SK-N-SH (cell line): Measurements from ENCODE around the gene ZXDC. TPM values are rescaled to one million over a fixed set of nuclear protein-coding genes. Genes with fewer than 3 reads are reported as not detected.

Experiments used
- CTCF ChIA-PET: fragments of 300-600, 350-600 bp; formaldehyde crosslinking; extraction: SDS; loops from one replicate; lab custom pipeline; 2021; lab: Yijun Ruan, JAX
- POLR2A ChIA-PET: fragments of 350-600 bp; sonication (Branson Sonifier 250); formaldehyde crosslinking; extraction: SDS; loops from one replicate; lab custom pipeline; 2020; ENCODE audit warnings: antibody characterized with exemption, inconsistent platforms; lab: Yijun Ruan, JAX
- DNase-seq: peaks from one replicate; pipeline ENCODE4 v3.0.0; 2012
- H2AFZ ChIP-seq: fragments of 200-600 bp; sonication (generic); 2 replicates; pipeline ENCODE4 v1.8.1; 2016; ENCODE audit warnings: antibody characterized with exemption, mild to moderate bottlenecking, low read depth
- H3F3A ChIP-seq: fragments of 200-600 bp; sonication (generic); replicated peaks from 2 replicates; pipeline ENCODE3; 2016; ENCODE audit warnings: antibody characterized with exemption, mild to moderate bottlenecking; ENCODE audit not compliant: insufficient read depth
- H3K27ac ChIP-seq, 2 experiments: fragments of 200-500 bp in 1 of 2; fragments of 200-600 bp in 1 of 2; sonication (Bioruptor generic) in 1 of 2; sonication (generic), shearing (Covaris generic) in 1 of 2; 2 replicates each; pipeline versions ENCODE4 v1.5.1 to v1.6.1; 2014 to 2016; ENCODE audit warnings: low read depth in 2 of 2, inconsistent platforms in 1 of 2, low read length in 1 of 2, mild to moderate bottlenecking in 1 of 2, mixed read lengths in 1 of 2
- H3K27me3 ChIP-seq: fragments of 200-600 bp; sonication (generic), shearing (Covaris generic); 2 replicates; pipeline ENCODE4 v1.6.1; 2016; ENCODE audit warnings: mixed run types; ENCODE audit not compliant: insufficient read depth
- H3K36me3 ChIP-seq, 2 experiments: fragments of 200-500 bp in 1 of 2; fragments of 200-600 bp in 1 of 2; sonication (Bioruptor generic) in 1 of 2; sonication (generic) in 1 of 2; replicated peaks in 1 of 2; 2 replicates each; pipeline versions ENCODE3 to v1.5.1; 2014 to 2016; ENCODE audit warnings: low read length in 1 of 2, mild to moderate bottlenecking in 1 of 2; ENCODE audit not compliant: insufficient read depth in 2 of 2, control insufficient read depth in 1 of 2
- H3K4me1 ChIP-seq, 2 experiments: fragments of 200-500 bp in 1 of 2; fragments of 200-600 bp in 1 of 2; sonication (Bioruptor generic) in 1 of 2; sonication (generic), shearing (Covaris generic) in 1 of 2; 2 replicates each; pipeline versions ENCODE4 v1.5.1 to v1.6.1; 2014 to 2016; ENCODE audit warnings: low read depth in 1 of 2, low read length in 1 of 2, mixed run types in 1 of 2; ENCODE audit not compliant: insufficient read depth in 2 of 2, control insufficient read depth in 1 of 2
- H3K4me2 ChIP-seq: fragments of 200-600 bp; sonication (generic), shearing (Covaris generic); 2 replicates; pipeline ENCODE4 v1.6.1; 2017; ENCODE audit warnings: mixed run types
- H3K4me3 ChIP-seq, 2 experiments: fragments of 200-500 bp in 1 of 2; fragments of 200-600 bp in 1 of 2; sonication (Bioruptor generic) in 1 of 2; sonication (generic), shearing (Covaris generic) in 1 of 2; 2 replicates each; pipeline versions ENCODE4 v1.5.1 to v1.8.1; 2014 to 2016; ENCODE audit warnings: low read depth in 2 of 2, inconsistent platforms in 1 of 2, low read length in 1 of 2, mild to moderate bottlenecking in 1 of 2, mixed read lengths in 1 of 2, moderate library complexity in 1 of 2
- H3K79me2 ChIP-seq: fragments of 200-600 bp; sonication (generic); 2 replicates; pipeline ENCODE4 v1.8.1; 2017; ENCODE audit warnings: mild to moderate bottlenecking; ENCODE audit not compliant: insufficient read depth
- H3K9ac ChIP-seq: fragments of 200-600 bp; sonication (generic); 2 replicates; pipeline ENCODE4 v1.6.1; 2017; ENCODE audit warnings: mixed run types
- H3K9me2 ChIP-seq: fragments of 200-600 bp; sonication (generic); 2 replicates; pipeline ENCODE4 v1.6.1; 2017; ENCODE audit warnings: mixed run types
- H3K9me3 ChIP-seq: fragments of 200-600 bp; sonication (generic); 2 replicates; pipeline ENCODE4 v1.6.1; 2017; ENCODE audit warnings: mixed run types, mild to moderate bottlenecking, moderate library complexity
- H4K20me1 ChIP-seq: fragments of 200-600 bp; sonication (generic); 2 replicates; pipeline ENCODE4 v1.6.1; 2017; ENCODE audit warnings: mild to moderate bottlenecking, mixed run types; ENCODE audit not compliant: insufficient read depth
- CHD2 ChIP-seq: fragments of 150-350 bp; IDR thresholded peaks from 2 replicates; pipeline ENCODE4 v1.6.1; 2018; ENCODE audit warnings: low read length; ENCODE audit not compliant: partially characterized antibody
- ELF1 ChIP-seq: IDR thresholded peaks from 2 replicates; pipeline ENCODE4 v1.4.0; 2012
- EP300 ChIP-seq, 2 experiments: IDR thresholded peaks; 2 replicates each; pipeline versions ENCODE4 v1.4.0 to v1.6.1; 2012; ENCODE audit warnings: borderline replicate concordance in 1 of 2, low read depth in 1 of 2, low read length in 1 of 2
- FOXJ3 ChIP-seq: sonication (generic); formaldehyde crosslinking; IDR thresholded peaks from 2 replicates; pipeline ENCODE4 v1.5.1; 2020; ENCODE audit warnings: mild to moderate bottlenecking, missing genetic modification reagents
- FOXM1 ChIP-seq: IDR thresholded peaks from 2 replicates; pipeline ENCODE4 v1.4.0; 2012; ENCODE audit warnings: low read depth, mild to moderate bottlenecking
- GABPA ChIP-seq: IDR thresholded peaks from 2 replicates; pipeline ENCODE4 v1.4.0; 2012; ENCODE audit warnings: low read depth, mild to moderate bottlenecking
- GATA2 ChIP-seq: sonication (generic); formaldehyde crosslinking; IDR thresholded peaks from 2 replicates; pipeline ENCODE4 v1.5.0; 2020; ENCODE audit warnings: mild to moderate bottlenecking, missing genetic modification reagents
- NRF1 ChIP-seq: IDR thresholded peaks from 2 replicates; pipeline ENCODE4 v1.6.1; 2012; ENCODE audit warnings: low read depth, mild to moderate bottlenecking, low read length
- POLR2AphosphoS5 ChIP-seq: IDR thresholded peaks from 2 replicates; pipeline ENCODE4 v1.6.1; 2012; ENCODE audit warnings: low read depth, low read length
- RAD21 ChIP-seq: IDR thresholded peaks from 2 replicates; pipeline ENCODE4 v1.6.1; 2012; ENCODE audit warnings: mild to moderate bottlenecking, low read length
- RCOR1 ChIP-seq: fragments of 150-350 bp; IDR thresholded peaks from 2 replicates; pipeline ENCODE4 v1.6.1; 2017; ENCODE audit warnings: antibody characterized with exemption, low read length
- RFX5 ChIP-seq: IDR thresholded peaks from 2 replicates; pipeline ENCODE4 v1.6.1; 2012; ENCODE audit warnings: mild to moderate bottlenecking, improper control_type of control experiment, low read length
- RXRA ChIP-seq: IDR thresholded peaks from 2 replicates; pipeline ENCODE4 v1.4.0; 2012; ENCODE audit warnings: low read depth, mild to moderate bottlenecking, borderline replicate concordance
- SIN3A ChIP-seq: IDR thresholded peaks from 2 replicates; pipeline ENCODE4 v1.6.1; 2012; ENCODE audit warnings: low read depth, mild to moderate bottlenecking, low read length, moderate library complexity, borderline replicate concordance
- TAF1 ChIP-seq: IDR thresholded peaks from 2 replicates; pipeline ENCODE4 v1.6.1; 2012; ENCODE audit warnings: low read depth, mild to moderate bottlenecking, low read length, moderate library complexity, borderline replicate concordance
- TCF12 ChIP-seq: IDR thresholded peaks from 2 replicates; pipeline ENCODE4 v1.4.0; 2012
- USF1 ChIP-seq: IDR thresholded peaks from 2 replicates; pipeline ENCODE4 v1.4.0; 2012; ENCODE audit warnings: low read depth, borderline replicate concordance
- YY1 ChIP-seq: IDR thresholded peaks from 2 replicates; pipeline ENCODE4 v1.4.0; 2012; ENCODE audit warnings: low read depth, mild to moderate bottlenecking
- WGBS: methylation state at CpG from one replicate; pipeline ENCODE4 v1.1.6; 2017; ENCODE audit warnings: low lambda C conversion rate; 5-methylcytosine and 5-hydroxymethylcytosine counted together
- polyA plus RNA-seq, 3 experiments: library from polyadenylated mRNA; depleted of rRNA; stranded (reverse); fragments of >200 nt; gene quantifications; 2 replicates each; pipeline ENCODE4 v1.2.3, GENCODE V29; 2012
- TF ChIP-seq, protein P1 (sequence below): fragments of 200-600 bp; sonication (generic); IDR thresholded peaks from 2 replicates; pipeline ENCODE4 v1.6.1; 2017; ENCODE audit warnings: antibody characterized with exemption, mild to moderate bottlenecking, moderate library complexity
- TF ChIP-seq, protein P2 (sequence below): IDR thresholded peaks from 2 replicates; pipeline ENCODE4 v1.6.1; 2012; ENCODE audit warnings: mild to moderate bottlenecking, low read depth, low read length, moderate library complexity

The ZXDC gene
- polyA plus RNA-seq, 1 of the 3 experiments (the other 2 are of a cell fraction) = 8.5 TPM

DNA sequence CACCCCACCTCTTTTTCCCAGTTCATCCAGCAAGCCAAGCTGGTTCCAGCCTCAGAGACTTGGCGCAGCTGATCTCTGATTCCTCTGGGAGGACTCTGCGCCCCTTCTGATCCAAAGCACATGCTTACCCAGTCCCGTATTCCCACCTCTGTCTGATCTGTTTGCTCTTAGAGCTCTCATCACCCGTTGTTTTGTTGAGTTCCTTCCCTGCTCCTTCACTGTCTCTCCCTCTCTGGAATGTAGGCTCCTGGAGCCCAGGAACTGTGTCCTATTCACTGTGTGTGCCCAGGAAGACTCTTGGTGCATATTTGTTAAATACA, 1.3 kb upstream of the ZXDC start:
- H3K4me1 ChIP-seq = peaks cover 18 to 54% of the 10 kb centered on the region in 2 experiments
- no peaks in the 10 kb centered on the region for H3K27me3 ChIP-seq
- H3K4me3 ChIP-seq = no peak overlapping the region
- TF ChIP-seq RFX5 (no peak), GABPA (no peak), NRF1 (no peak), POLR2AphosphoS5 (no peak), TCF12 (no peak), RCOR1 (no peak), GATA2 (CRISPR knock-in tag) (no peak), ELF1 (no peak), USF1 (no peak)
- TF ChIP-seq, protein P1, sequence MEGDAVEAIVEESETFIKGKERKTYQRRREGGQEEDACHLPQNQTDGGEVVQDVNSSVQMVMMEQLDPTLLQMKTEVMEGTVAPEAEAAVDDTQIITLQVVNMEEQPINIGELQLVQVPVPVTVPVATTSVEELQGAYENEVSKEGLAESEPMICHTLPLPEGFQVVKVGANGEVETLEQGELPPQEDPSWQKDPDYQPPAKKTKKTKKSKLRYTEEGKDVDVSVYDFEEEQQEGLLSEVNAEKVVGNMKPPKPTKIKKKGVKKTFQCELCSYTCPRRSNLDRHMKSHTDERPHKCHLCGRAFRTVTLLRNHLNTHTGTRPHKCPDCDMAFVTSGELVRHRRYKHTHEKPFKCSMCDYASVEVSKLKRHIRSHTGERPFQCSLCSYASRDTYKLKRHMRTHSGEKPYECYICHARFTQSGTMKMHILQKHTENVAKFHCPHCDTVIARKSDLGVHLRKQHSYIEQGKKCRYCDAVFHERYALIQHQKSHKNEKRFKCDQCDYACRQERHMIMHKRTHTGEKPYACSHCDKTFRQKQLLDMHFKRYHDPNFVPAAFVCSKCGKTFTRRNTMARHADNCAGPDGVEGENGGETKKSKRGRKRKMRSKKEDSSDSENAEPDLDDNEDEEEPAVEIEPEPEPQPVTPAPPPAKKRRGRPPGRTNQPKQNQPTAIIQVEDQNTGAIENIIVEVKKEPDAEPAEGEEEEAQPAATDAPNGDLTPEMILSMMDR = no peak
- TF ChIP-seq, all 33 proteins: peak for 0
- no peak for DNase-seq
- Histone ChIP-seq H2AFZ (no peak overlapping the region), H3K9me3 (no peaks in the 10 kb centered on the region), H3K27ac (no peak overlapping the region), H4K20me1 (peaks cover 30% of the 10 kb centered on the region), H3K79me2 (peaks cover 30% of the 10 kb centered on the region), H3K9ac (no peak overlapping the region), H3K36me3 (peaks cover 2 to 4% of the 10 kb centered on the region in 2 experiments), H3F3A (peaks cover 6% of the 10 kb centered on the region), H3K4me2 (no peak overlapping the region), H3K9me2 (no peaks in the 10 kb centered on the region)
- POLR2A ChIA-PET = no interaction called here
- 96% methylated on average over 4 of the region's 4 CpGs for WGBS
- CTCF ChIA-PET = interaction anchor here (0.9 kb wide), 1 partner anchor 10 kb away, joined by 3 read pairs; no protein-coding TSS in a partner anchor

GRCh38 chr3:126476166-126477060, 722 bp upstream of the ZXDC start:
- 53% methylated on average over 31 of the region's 66 CpGs for WGBS
- POLR2A ChIA-PET = interaction anchor here (0.6 kb wide), 1 partner anchor 30 kb away, joined by 3 read pairs; no protein-coding TSS in a partner anchor
- DNase-seq = no peak
- TF ChIP-seq YY1 = no peak
- no peak for TF ChIP-seq SIN3A
- no peak for TF ChIP-seq CHD2
- no peak for TF ChIP-seq USF1
- no peak for TF ChIP-seq FOXJ3
- no peak for TF ChIP-seq RXRA
- TF ChIP-seq EP300 (IDR thresholded peaks at IDR 0.05; ENCODE audit: borderline replicate concordance in 1 of 2, low read depth in 1 of 2, low read length in 1 of 2) = no peak
- TF ChIP-seq, protein P2, sequence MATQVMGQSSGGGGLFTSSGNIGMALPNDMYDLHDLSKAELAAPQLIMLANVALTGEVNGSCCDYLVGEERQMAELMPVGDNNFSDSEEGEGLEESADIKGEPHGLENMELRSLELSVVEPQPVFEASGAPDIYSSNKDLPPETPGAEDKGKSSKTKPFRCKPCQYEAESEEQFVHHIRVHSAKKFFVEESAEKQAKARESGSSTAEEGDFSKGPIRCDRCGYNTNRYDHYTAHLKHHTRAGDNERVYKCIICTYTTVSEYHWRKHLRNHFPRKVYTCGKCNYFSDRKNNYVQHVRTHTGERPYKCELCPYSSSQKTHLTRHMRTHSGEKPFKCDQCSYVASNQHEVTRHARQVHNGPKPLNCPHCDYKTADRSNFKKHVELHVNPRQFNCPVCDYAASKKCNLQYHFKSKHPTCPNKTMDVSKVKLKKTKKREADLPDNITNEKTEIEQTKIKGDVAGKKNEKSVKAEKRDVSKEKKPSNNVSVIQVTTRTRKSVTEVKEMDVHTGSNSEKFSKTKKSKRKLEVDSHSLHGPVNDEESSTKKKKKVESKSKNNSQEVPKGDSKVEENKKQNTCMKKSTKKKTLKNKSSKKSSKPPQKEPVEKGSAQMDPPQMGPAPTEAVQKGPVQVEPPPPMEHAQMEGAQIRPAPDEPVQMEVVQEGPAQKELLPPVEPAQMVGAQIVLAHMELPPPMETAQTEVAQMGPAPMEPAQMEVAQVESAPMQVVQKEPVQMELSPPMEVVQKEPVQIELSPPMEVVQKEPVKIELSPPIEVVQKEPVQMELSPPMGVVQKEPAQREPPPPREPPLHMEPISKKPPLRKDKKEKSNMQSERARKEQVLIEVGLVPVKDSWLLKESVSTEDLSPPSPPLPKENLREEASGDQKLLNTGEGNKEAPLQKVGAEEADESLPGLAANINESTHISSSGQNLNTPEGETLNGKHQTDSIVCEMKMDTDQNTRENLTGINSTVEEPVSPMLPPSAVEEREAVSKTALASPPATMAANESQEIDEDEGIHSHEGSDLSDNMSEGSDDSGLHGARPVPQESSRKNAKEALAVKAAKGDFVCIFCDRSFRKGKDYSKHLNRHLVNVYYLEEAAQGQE = no peak
- TF ChIP-seq ELF1 = no peak
- no peak for TF ChIP-seq RAD21
- no peak for TF ChIP-seq FOXM1
- no peak for TF ChIP-seq TAF1
- TF ChIP-seq RFX5 = no peak

More at GRCh38 chr3:126476166-126477060, 722 bp upstream of the ZXDC start:
- CTCF ChIA-PET = interaction anchor here (0.7 to 2.6 kb wide), 15 partner anchors 11 to 342 kb away, joined by 3 to 20 read pairs (median 3); no protein-coding TSS in a partner anchor
- Histone ChIP-seq H3K27ac (peak overlapping the region in 1 of 2 experiments; percentile 69; a peak in 3 of 4 replicates), H3K9me3 (no peaks in the 10 kb centered on the region), H3K36me3 (peaks cover 8 to 9% of the 10 kb centered on the region in 2 experiments), H3K4me2 (peak overlapping the region; percentile 66; the same call in 1 of the 2 replicates), H3K4me1 (peaks cover 20 to 50% of the 10 kb centered on the region in 2 experiments), H2AFZ (peak overlapping the region; percentile 99; the same call in 1 of the 2 replicates), H3K27me3 (no peaks in the 10 kb centered on the region), H3F3A (peaks cover 6% of the 10 kb centered on the region), H3K9me2 (no peaks in the 10 kb centered on the region), H4K20me1 (peaks cover 35% of the 10 kb centered on the region), H3K79me2 (peaks cover 35% of the 10 kb centered on the region), H3K4me3 (peak overlapping the region; percentile 56 to 61), H3K9ac (no peak overlapping the region)
